HUES48 (cell line): Measurements from ENCODE around the gene PARN.

Source experiments
- H3K27ac ChIP-seq: one replicate; pipeline ENCODE4 v1.7.0; 2013; ENCODE audit warnings: low read depth, low read length, inconsistent platforms
- H3K27me3 ChIP-seq: 2 replicates; pipeline ENCODE4 v1.6.1; 2013; ENCODE audit warnings: mild to moderate bottlenecking, low read length; ENCODE audit not compliant: control insufficient read depth, insufficient read depth
- H3K36me3 ChIP-seq: 2 replicates; pipeline ENCODE4 v1.6.1; 2013; ENCODE audit warnings: low read length; ENCODE audit not compliant: control insufficient read depth, insufficient read depth
- H3K4me1 ChIP-seq: 2 replicates; pipeline ENCODE4 v1.6.1; 2013; ENCODE audit warnings: mild to moderate bottlenecking, low read length; ENCODE audit not compliant: control insufficient read depth, insufficient read depth
- H3K4me3 ChIP-seq: 2 replicates; pipeline ENCODE4 v1.5.1; 2013; ENCODE audit warnings: mild to moderate bottlenecking, low read depth, low read length
- H3K9ac ChIP-seq: 2 replicates; pipeline ENCODE4 v1.6.1; 2013; ENCODE audit warnings: mild to moderate bottlenecking, low read depth, low read length, moderate library complexity
- H3K9me3 ChIP-seq: 2 replicates; pipeline ENCODE4 v1.6.1; 2013; ENCODE audit warnings: low read length; ENCODE audit not compliant: control insufficient read depth, insufficient read depth

Gene PARN

GRCh38 chr16:14464192-14464591 lies 165.9 kb downstream of the PARN start:
- H3K4me3 ChIP-seq = no peak overlapping the region

DNA sequence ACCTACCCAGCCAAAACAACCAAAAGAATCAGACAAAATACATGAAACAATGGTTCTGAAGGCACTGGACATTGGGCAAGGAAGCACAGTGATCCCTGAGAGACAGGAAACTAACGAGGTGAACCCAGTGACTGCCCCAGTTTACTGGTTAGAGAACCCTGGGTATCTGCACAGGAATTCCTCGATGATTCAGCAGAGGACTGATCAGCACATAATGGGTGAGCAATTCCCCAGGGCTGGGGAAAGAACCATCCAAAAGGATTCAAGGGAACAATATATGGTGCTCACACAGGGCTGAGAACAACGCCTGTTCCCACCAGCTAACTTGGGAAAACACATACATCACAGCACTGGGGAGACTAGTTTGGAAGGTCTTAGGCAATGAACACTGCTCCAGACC lies 167.2 kb downstream of the PARN start:
- Histone ChIP-seq H3K27ac (no peak overlapping the region), H3K9me3 (peaks cover 10% of the 10 kb centered on the region; the same call in 1 of the 2 replicates), H3K4me3 (no peak overlapping the region), H3K36me3 (0 out of 2 replicates have a peak, but pooled peaks cover 5% of the 10 kb centered on the region), H3K27me3 (no peaks in the 10 kb centered on the region), H3K4me1 (peaks cover 24% of the 10 kb centered on the region), H3K9ac (no peak overlapping the region)

More at GRCh38 chr16:14464192-14464591, 165.9 kb downstream of the PARN start:
- Histone ChIP-seq H3K27me3 (no peaks in the 10 kb centered on the region), H3K27ac (no peak overlapping the region), H3K36me3 (0 out of 2 replicates have a peak, but pooled peaks cover 5% of the 10 kb centered on the region), H3K4me1 (peaks cover 12% of the 10 kb centered on the region), H3K9me3 (peaks cover 10% of the 10 kb centered on the region; the same call in 1 of the 2 replicates), H3K9ac (no peak overlapping the region)

GRCh38 chr16:14460726-14461125 lies 169.3 kb downstream of the PARN start:
- H3K9me3 ChIP-seq = peaks cover 10% of the 10 kb centered on the region; the same call in 1 of the 2 replicates
- H3K27ac ChIP-seq = no peak overlapping the region
- H3K4me1 ChIP-seq = peaks cover 24% of the 10 kb centered on the region
- no peaks in the 10 kb centered on the region for H3K27me3 ChIP-seq
- H3K9ac ChIP-seq = no peak overlapping the region
- no peak overlapping the region for H3K4me3 ChIP-seq
- 0 out of 2 replicates have a peak, but pooled peaks cover 5% of the 10 kb centered on the region for H3K36me3 ChIP-seq

GRCh38 chr16:14458576-14458975 lies 171.5 kb downstream of the PARN start:
- Histone ChIP-seq H3K27me3 (no peaks in the 10 kb centered on the region), H3K4me3 (no peak overlapping the region), H3K9ac (no peak overlapping the region), H3K36me3 (0 out of 2 replicates have a peak, but pooled peaks cover 5% of the 10 kb centered on the region), H3K27ac (peak overlapping the region; percentile 23), H3K9me3 (no peaks in the 10 kb centered on the region), H3K4me1 (peaks cover 24% of the 10 kb centered on the region)

- Histone ChIP-seq H3K4me3 (no peak overlapping the region), H3K27me3 (no peaks in the 10 kb centered on the region), H3K9me3 (no peaks in the 10 kb centered on the region), H3K9ac (no peak overlapping the region), H3K27ac (no peak overlapping the region), H3K36me3 (0 out of 2 replicates have a peak, but pooled peaks cover 5% of the 10 kb centered on the region), H3K4me1 (peaks cover 16% of the 10 kb centered on the region)
These were observed 173.1 kb downstream of the PARN start for GRCh38 chr16:14456793-14457481.

DNA sequence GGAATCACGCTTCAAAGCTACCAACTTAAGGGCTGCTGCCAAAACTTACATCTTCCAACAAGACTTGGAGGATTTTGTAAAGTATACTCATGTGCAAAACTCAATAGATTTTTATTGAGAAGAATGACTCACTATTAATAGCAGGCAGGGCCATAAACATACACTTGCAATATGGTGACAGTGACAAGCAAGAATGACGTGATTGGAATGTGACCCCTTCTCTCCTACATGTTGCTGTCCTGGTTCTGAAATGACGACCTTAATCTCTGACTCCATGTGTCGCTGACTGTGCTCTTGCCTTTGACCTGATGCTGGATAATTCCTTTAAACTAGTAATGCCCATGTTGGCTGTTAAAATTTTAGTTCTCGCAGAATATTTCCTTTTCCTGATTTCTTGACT lies 174.5 kb downstream of the PARN start:
- Histone ChIP-seq H3K36me3 (no peaks in the 10 kb centered on the region), H3K9ac (no peak overlapping the region), H3K27me3 (no peaks in the 10 kb centered on the region), H3K27ac (no peak overlapping the region), H3K4me1 (peaks cover 16% of the 10 kb centered on the region), H3K4me3 (no peak overlapping the region), H3K9me3 (no peaks in the 10 kb centered on the region)

GRCh38 chr16:14454391-14454790 lies 175.7 kb downstream of the PARN start:
- peaks cover 14% of the 10 kb centered on the region for H3K4me1 ChIP-seq
- no peaks in the 10 kb centered on the region for H3K27me3 ChIP-seq
- H3K9me3 ChIP-seq = no peaks in the 10 kb centered on the region
- H3K36me3 ChIP-seq = no peaks in the 10 kb centered on the region
- H3K27ac ChIP-seq = no peak overlapping the region
- H3K9ac ChIP-seq = no peak overlapping the region
- H3K4me3 ChIP-seq = no peak overlapping the region

- no peaks in the 10 kb centered on the region for H3K9me3 ChIP-seq
- H3K36me3 ChIP-seq = no peaks in the 10 kb centered on the region
- H3K27me3 ChIP-seq = no peaks in the 10 kb centered on the region
- no peaks in the 10 kb centered on the region for H3K4me1 ChIP-seq
- H3K9ac ChIP-seq = no peak overlapping the region
- no peak overlapping the region for H3K27ac ChIP-seq
- H3K4me3 ChIP-seq = no peak overlapping the region
These were observed 178.0 kb downstream of the PARN start for GRCh38 chr16:14452066-14452465.

DNA sequence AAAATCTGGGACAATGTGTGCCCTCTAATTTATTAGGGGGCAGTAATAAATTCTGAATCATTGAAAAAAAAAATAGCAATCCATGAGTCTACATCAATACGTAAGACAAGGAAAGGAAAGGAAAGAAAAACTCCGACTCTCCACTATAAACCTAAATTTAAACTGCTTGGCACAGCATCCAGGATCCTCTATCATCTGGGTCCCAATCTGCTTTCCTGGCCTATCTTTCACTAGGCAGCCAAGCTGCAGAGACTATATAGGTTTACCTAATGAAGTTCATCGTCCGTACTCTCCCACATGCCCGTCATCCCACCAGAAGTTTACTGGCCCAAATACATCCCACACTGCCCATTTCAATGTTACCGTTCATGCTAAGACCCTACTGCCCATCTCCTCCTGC lies 179.2 kb downstream of the PARN start:
- no peaks in the 10 kb centered on the region for H3K9me3 ChIP-seq
- H3K27me3 ChIP-seq = no peaks in the 10 kb centered on the region
- no peaks in the 10 kb centered on the region; the same call in 1 of the 2 replicates for H3K36me3 ChIP-seq
- no peaks in the 10 kb centered on the region for H3K4me1 ChIP-seq
- H3K27ac ChIP-seq = no peak overlapping the region
- H3K4me3 ChIP-seq = no peak overlapping the region
- H3K9ac ChIP-seq = no peak overlapping the region

DNA sequence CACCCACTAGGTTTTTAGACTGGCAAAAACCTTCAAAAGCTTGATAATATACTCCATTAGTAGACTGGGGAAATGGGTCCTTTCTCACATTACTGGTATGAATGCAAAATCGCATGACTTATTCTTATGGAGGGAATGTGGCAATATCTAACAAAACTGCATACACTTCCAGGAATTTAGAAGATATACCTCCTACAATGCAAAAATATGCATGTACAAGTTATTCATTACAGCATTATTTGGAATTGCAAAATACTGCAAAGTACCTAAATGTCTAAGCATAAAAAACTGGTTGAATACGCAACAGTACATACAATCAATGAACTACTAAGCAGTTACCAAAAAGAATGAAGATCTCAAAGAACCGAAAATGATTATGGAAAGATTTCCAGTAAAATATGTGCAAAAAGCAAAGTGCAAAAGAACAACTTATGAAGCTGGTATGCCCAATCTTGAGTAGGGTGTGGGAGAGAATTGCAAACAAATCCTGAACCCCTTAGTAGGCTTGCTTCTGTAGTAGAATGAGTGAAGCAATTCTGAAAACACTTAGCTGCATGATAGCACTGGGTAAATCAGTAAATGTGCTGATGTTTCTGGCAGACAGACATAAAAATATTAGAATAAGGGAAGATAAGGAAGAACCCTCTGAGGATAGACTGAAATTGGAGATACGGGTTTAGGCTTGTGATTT lies 180.1 kb downstream of the PARN start:
- H3K9me3 ChIP-seq = no peaks in the 10 kb centered on the region
- no peaks in the 10 kb centered on the region; the same call in 1 of the 2 replicates for H3K36me3 ChIP-seq
- no peak overlapping the region for H3K27ac ChIP-seq
- H3K4me1 ChIP-seq = no peaks in the 10 kb centered on the region
- H3K9ac ChIP-seq = no peak overlapping the region
- H3K4me3 ChIP-seq = no peak overlapping the region
- H3K27me3 ChIP-seq = no peaks in the 10 kb centered on the region

DNA sequence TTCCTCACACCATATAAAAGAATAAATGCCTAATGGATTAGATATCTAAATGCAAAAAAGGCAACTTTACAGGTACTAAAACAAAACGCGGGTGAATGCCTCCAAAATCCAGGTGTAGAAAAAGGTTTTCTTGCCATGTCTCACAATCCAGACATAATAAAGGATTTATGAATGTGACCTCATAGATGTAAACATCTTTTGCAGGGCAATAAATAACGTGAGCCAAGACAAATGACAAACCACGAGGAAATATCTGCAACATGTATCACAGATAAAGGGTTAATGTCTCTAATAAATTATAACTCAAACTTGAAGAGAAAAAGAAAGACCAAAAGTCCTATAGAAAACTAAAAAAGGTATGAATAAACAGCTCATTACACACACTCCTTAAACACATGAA lies 180.7 kb downstream of the PARN start:
- no peak overlapping the region for H3K4me3 ChIP-seq
- no peaks in the 10 kb centered on the region for H3K9me3 ChIP-seq
- no peaks in the 10 kb centered on the region for H3K27me3 ChIP-seq

More for the DNA sequence above, 180.7 kb downstream of the PARN start:
- Histone ChIP-seq H3K4me1 (no peaks in the 10 kb centered on the region), H3K36me3 (no peaks in the 10 kb centered on the region; the same call in 1 of the 2 replicates), H3K9ac (no peak overlapping the region), H3K27ac (no peak overlapping the region)
